Measurements from ENCODE around the gene SCAF11. TPM values are rescaled to one million over a fixed set of nuclear protein-coding genes. Genes with fewer than 3 reads are reported as not detected.

SCAF11 gene
- total RNA-seq, 1 donor = 50.9 TPM

GRCh38 chr12:45933504-45933903 is 56.9 kb downstream of the SCAF11 start:
- no peak for DNase-seq (ENCODE audit: low read depth in 2 of 3, low spot score in 2 of 3)

- no peak for DNase-seq (ENCODE audit: low read depth in 2 of 3, low spot score in 2 of 3)
These were observed 60.0 kb downstream of the SCAF11 start for GRCh38 chr12:45930369-45930768.

- DNase-seq (ENCODE audit: low read depth in 2 of 3, low spot score in 2 of 3) = no peak
These were observed 62.1 kb downstream of the SCAF11 start for GRCh38 chr12:45928309-45928708.

GRCh38 chr12:45918818-45919217 is 71.6 kb downstream of the SCAF11 start:
- no peak for DNase-seq (ENCODE audit: low read depth in 2 of 3, low spot score in 2 of 3)

GRCh38 chr12:45915405-45915804 is 75.0 kb downstream of the SCAF11 start:
- no peak for DNase-seq (ENCODE audit: low read depth in 2 of 3, low spot score in 2 of 3)

GRCh38 chr12:45914090-45914489 is 76.3 kb downstream of the SCAF11 start:
- peak in 1 of 3 donors; percentile 2 for DNase-seq (ENCODE audit: low read depth in 2 of 3, low spot score in 2 of 3)

- no peak for DNase-seq (ENCODE audit: low read depth in 2 of 3, low spot score in 2 of 3)
These were observed 76.7 kb downstream of the SCAF11 start for GRCh38 chr12:45913631-45914030.

- DNase-seq (ENCODE audit: low read depth in 2 of 3, low spot score in 2 of 3) = no peak
These were observed 77.6 kb downstream of the SCAF11 start for GRCh38 chr12:45912774-45913173.

- DNase-seq (ENCODE audit: low read depth in 2 of 3, low spot score in 2 of 3) = no peak
These were observed 81.2 kb downstream of the SCAF11 start for GRCh38 chr12:45909041-45909713.

- DNase-seq (ENCODE audit: low read depth in 2 of 3, low spot score in 2 of 3) = peak in 1 of 3 donors; percentile 14
These were observed 82.4 kb downstream of the SCAF11 start for GRCh38 chr12:45907955-45908354.

- DNase-seq (ENCODE audit: low read depth in 2 of 3, low spot score in 2 of 3) = no peak
These were observed 92.3 kb downstream of the SCAF11 start for GRCh38 chr12:45898094-45898493.

- DNase-seq (ENCODE audit: low read depth in 2 of 3, low spot score in 2 of 3) = no peak
These were observed 94.4 kb downstream of the SCAF11 start for GRCh38 chr12:45895961-45896360.

- no peak for DNase-seq (ENCODE audit: low read depth in 2 of 3, low spot score in 2 of 3)
These were observed 97.1 kb downstream of the SCAF11 start for GRCh38 chr12:45893240-45893639.

- no peak for DNase-seq (ENCODE audit: low read depth in 2 of 3, low spot score in 2 of 3)
These were observed 100.1 kb downstream of the SCAF11 start for GRCh38 chr12:45890276-45890675.

- DNase-seq (ENCODE audit: low read depth in 2 of 3, low spot score in 2 of 3) = no peak
These were observed 102.8 kb downstream of the SCAF11 start for GRCh38 chr12:45887544-45887943.

GRCh38 chr12:45886685-45887084 is 103.7 kb downstream of the SCAF11 start:
- no peak for DNase-seq (ENCODE audit: low read depth in 2 of 3, low spot score in 2 of 3)

- no peak for DNase-seq (ENCODE audit: low read depth in 2 of 3, low spot score in 2 of 3)
These were observed 107.2 kb downstream of the SCAF11 start for GRCh38 chr12:45883187-45883586.

GRCh38 chr12:45880533-45880932 is 109.8 kb downstream of the SCAF11 start:
- DNase-seq (ENCODE audit: low read depth in 2 of 3, low spot score in 2 of 3) = no peak

GRCh38 chr12:45879363-45879895 is 110.9 kb downstream of the SCAF11 start:
- DNase-seq (ENCODE audit: low read depth in 2 of 3, low spot score in 2 of 3) = no peak

- no peak for DNase-seq (ENCODE audit: low read depth in 2 of 3, low spot score in 2 of 3)
These were observed 111.6 kb downstream of the SCAF11 start for GRCh38 chr12:45878630-45879255.

- DNase-seq (ENCODE audit: low read depth in 2 of 3, low spot score in 2 of 3) = no peak
These were observed 113.3 kb downstream of the SCAF11 start for GRCh38 chr12:45877069-45877468.

- DNase-seq (ENCODE audit: low read depth in 2 of 3, low spot score in 2 of 3) = no peak
These were observed 117.9 kb downstream of the SCAF11 start for GRCh38 chr12:45872446-45872845.
